Astrocyte of the cerebellum (primary cell): ENCODE results near the gene SS18L1.

Source experiments
- DNase-seq: peaks from one replicate; pipeline ENCODE4 v3.0.0-alpha.2; 2011; ENCODE audit warnings: low read depth
- H3K4me3 ChIP-seq: 2 replicates; pipeline ENCODE4 v1.5.1; 2011; ENCODE audit warnings: mild to moderate bottlenecking, low read depth, low read length, moderate library complexity
- in situ Hi-C: cut with HindIII; loops from 2 replicates; pipeline ENCODE4 v1.10.0; 2017; ENCODE audit warnings: low sequenced_read_pairs
- TF ChIP-seq, protein P1 (sequence below): IDR thresholded peaks from 2 replicates; pipeline ENCODE4 v1.5.1; 2012; ENCODE audit warnings: low read length, low read depth, moderate library complexity, mild to moderate bottlenecking; ENCODE audit errors: missing control alignments

The SS18L1 gene

DNA sequence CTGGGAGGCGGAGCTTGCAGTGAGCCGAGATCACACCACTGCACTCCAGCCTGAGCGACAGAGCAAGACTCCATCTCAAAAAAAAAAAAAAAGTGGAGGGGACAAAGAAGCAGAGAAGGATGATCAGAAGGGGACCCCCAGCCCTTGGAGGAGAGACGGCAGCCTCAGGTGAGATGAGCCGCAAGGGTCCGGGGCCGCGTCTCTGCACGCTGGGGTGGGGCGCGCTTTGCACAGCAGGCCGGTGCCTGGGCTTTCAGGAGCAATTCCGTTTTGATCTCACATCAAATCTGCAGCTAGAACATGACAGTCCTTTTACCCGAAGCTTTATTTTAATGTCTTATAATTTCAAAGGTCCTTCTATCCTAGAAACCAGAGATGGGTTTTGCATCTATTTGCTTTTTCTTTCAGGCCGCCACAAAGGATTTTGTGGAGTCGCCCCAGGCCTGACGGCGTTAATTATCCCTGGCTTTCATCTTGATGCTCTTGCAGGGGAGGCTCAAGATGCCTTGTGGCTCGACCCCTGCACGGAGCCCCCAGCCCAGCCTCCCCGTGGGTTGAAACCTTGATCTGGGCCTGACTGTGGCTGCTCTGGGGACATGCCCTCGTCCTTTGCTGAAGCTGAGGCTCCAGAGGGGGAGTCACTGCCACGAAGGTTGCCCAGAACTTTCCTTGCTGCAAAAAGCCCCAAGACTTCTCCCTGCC, 59.3 kb downstream of the SS18L1 start:
- DNase-seq: no peak
- in situ Hi-C loops: no loop called here
- H3K4me3 ChIP-seq: no peak overlapping the region
- TF ChIP-seq, protein P1, sequence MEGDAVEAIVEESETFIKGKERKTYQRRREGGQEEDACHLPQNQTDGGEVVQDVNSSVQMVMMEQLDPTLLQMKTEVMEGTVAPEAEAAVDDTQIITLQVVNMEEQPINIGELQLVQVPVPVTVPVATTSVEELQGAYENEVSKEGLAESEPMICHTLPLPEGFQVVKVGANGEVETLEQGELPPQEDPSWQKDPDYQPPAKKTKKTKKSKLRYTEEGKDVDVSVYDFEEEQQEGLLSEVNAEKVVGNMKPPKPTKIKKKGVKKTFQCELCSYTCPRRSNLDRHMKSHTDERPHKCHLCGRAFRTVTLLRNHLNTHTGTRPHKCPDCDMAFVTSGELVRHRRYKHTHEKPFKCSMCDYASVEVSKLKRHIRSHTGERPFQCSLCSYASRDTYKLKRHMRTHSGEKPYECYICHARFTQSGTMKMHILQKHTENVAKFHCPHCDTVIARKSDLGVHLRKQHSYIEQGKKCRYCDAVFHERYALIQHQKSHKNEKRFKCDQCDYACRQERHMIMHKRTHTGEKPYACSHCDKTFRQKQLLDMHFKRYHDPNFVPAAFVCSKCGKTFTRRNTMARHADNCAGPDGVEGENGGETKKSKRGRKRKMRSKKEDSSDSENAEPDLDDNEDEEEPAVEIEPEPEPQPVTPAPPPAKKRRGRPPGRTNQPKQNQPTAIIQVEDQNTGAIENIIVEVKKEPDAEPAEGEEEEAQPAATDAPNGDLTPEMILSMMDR: no peak

DNA sequence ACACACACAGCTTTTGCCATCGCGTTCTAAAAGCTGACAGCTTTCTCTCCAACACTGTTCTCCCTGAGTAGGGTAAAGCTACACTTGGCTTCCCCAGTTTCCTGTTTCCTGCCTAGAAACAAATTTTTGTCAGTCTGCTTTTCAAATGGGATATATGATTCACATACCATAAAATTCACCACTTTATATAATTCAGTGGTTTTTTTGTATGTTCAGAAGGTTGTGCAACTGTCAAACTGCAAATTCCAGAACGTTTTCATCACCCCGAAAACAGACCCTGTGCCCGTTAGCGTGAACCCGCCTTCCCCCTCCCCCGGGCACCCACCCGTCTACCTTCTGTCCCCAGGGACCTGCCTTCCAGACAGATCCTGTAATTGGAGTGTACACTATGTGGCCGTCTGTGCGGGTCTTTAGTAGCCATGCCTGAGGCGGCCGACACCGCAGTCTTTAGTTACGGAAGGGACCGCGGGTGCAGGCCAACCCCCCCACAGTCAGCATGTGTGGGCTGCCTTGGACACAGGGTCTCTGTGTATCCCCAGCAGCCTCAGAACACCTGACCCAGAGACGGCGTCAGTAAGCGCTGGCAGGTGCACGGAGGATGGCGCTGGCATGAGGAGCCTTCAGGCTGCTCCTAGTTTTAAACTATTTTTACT, 59.9 kb downstream of the SS18L1 start:
- in situ Hi-C loops: no loop called here
- no peak for DNase-seq
- H3K4me3 ChIP-seq: no peak overlapping the region
- TF ChIP-seq, protein P1: no peak

DNA sequence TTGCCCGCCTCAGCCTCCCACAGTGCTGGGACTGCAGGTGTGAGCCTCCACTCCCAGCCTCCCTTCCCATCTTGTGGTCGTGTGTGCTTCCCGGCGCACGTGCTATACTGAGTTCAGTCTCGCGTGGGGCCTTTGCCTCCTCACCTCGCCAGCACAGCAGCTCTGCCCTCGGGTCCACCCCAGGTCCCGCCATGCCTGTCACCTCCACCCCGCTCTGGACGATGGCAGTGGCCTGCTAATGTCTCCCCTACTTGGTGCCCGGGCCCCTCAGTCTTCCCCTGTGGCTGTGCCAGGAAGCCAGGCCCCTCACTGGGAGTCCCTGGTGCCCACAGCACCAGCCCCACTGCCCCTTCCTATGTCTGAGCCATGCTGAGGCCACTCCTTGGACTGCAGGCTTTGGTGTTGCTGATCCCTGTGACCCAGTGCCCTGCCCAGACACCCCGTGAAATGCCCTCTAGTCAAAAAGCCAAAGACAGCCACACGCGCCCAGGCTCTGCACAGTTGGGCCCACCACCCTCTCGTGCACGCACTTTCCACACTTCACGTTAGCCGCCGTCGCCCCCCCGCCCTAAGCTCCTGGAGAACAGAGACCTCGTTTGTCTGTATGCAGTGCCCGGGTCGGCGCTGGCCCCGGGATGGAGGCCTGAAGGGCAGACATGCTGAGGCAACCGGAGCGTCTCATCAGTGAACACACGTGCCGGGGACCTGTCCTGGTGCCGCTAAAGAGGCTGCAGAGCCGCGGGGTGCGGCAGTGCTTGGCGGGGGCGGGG, 62.2 kb downstream of the SS18L1 start:
- DNase-seq: no peak
- TF ChIP-seq, protein P1: no peak
- H3K4me3 ChIP-seq: no peak overlapping the region
- in situ Hi-C loops: no loop called here

DNA sequence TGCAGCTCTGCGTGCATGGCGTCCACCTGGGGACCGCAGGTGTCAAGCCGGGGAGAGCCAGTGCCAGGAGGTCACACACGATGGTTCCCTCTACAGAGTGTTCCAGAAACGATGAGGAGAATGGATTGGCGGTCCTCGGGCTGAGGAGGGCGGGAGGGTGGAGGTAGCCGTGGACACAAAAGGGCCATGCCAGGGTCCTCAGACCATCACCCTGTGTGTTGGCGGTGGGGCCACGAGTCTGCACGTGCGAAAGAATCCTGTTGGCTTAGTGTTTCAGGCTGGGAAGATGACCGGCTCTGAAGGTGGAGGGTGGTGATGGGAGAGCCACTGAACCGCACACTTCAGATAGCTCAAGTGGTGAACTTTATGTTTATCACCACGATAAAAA, 62.8 kb downstream of the SS18L1 start:
- in situ Hi-C loops: no loop called here
- TF ChIP-seq, protein P1: no peak
- DNase-seq: no peak

DNA sequence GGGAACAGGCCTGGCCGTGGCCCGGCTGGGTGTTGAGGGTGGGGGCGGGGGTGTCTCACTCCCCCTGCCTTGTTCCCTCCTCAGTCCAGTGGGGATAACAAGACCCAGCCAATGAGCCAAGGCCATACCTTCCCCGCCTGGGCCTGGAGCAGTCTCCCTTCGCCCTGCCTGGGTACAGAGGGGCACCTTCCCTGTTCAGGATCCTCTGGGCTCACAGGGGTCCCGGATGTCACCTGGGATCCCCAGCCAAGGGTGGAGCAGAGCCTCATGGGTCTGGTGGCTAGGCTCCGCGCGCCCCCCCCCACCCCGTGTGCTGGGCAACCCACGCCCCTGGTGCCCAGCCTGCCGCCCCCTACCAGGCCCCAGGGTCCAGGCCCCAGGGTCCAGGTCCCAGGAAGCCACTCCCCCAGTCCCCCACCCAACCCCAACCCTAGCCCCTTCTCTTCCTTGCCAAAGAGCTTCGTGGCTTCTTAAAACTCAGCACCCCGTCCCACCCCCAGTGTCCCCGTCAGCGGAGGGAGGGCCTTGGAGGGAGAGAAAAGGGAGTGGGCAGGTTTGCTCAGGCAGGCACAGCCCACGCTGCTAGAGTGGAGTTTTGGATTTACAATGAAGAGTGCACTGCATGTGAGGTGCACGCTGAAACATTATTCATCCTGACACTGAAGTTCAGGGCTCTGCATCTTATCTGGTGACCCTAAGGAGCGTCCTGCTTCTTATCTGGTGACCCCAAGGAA, 64.7 kb downstream of the SS18L1 start:
- TF ChIP-seq, protein P1: no peak
- in situ Hi-C loops: no loop called here
- no peak for DNase-seq
- no peak overlapping the region for H3K4me3 ChIP-seq

More for the DNA sequence above, 62.8 kb downstream of the SS18L1 start:
- no peak overlapping the region for H3K4me3 ChIP-seq
